Measurements from ENCODE around the gene BAIAP2L1. TPM values are rescaled to one million over a fixed set of nuclear protein-coding genes. Genes with fewer than 3 reads are reported as not detected.

Gene BAIAP2L1
- total and polyA plus RNA-seq, 2 donors (not counting 3 experiments of a cell fraction or from before 2014, with no cell fraction given), result 0.32 to 1.1 TPM

GRCh38 chr7:98297626-98298286, 103.1 kb downstream of the BAIAP2L1 start:
- H3K27ac ChIP-seq (ENCODE audit: insufficient read depth, low read depth, low read length), result no peak overlapping the region
- no peaks in the 10 kb centered on the region for H3K9me3 ChIP-seq (replicated peaks; ENCODE audit: control insufficient read depth, insufficient read depth, low read length)
- dilution Hi-C loops (cut with MboI; ENCODE audit: extremely low pct_ligation_motif_present, low sequenced_read_pairs) (no loop called here), intact Hi-C loops (cut with micrococcal nuclease) (loop anchor here (10.0 kb wide), 1 partner anchor 537 kb away; no protein-coding TSS in a partner anchor)
- peaks cover 4% of the 10 kb centered on the region for H3K79me2 ChIP-seq (ENCODE audit: control insufficient read depth, insufficient read depth, low read length)
- no peak overlapping the region for H2AFZ ChIP-seq (ENCODE audit: low read depth, low read length)
- H3K27me3 ChIP-seq (ENCODE audit: control insufficient read depth in 2 of 2, insufficient read depth in 2 of 2, low read length in 2 of 2), result no peaks in the 10 kb centered on the region
- H3K9me1 ChIP-seq (replicated peaks; ENCODE audit: control insufficient read depth, extremely low read depth, insufficient read depth, low read length), result no peaks in the 10 kb centered on the region
- DNase-seq (ENCODE audit: low read depth, low spot score) (no peak), FAIRE-seq (no peak)
- H3K9ac ChIP-seq (replicated peaks; ENCODE audit: extremely low read depth, insufficient read depth, low read length), result no peak overlapping the region
- POLR2A ChIA-PET, result no interaction called here
- H4K20me1 ChIP-seq (replicated peaks; ENCODE audit: control insufficient read depth, extremely low read depth, insufficient read depth, low read length), result no peaks in the 10 kb centered on the region
- H3K4me3 ChIP-seq (replicated peaks in 1 of 3; ENCODE audit: insufficient read depth in 1 of 3, low read depth in 1 of 3, low read length in 3 of 3), result no peak overlapping the region
- H3K36me3 ChIP-seq (ENCODE audit: control insufficient read depth in 2 of 2, extremely low read depth in 1 of 2, insufficient read depth in 2 of 2, low read length in 2 of 2), result peaks cover 0 to 11% of the 10 kb centered on the region in 2 experiments
- TF ChIP-seq, protein P1, sequence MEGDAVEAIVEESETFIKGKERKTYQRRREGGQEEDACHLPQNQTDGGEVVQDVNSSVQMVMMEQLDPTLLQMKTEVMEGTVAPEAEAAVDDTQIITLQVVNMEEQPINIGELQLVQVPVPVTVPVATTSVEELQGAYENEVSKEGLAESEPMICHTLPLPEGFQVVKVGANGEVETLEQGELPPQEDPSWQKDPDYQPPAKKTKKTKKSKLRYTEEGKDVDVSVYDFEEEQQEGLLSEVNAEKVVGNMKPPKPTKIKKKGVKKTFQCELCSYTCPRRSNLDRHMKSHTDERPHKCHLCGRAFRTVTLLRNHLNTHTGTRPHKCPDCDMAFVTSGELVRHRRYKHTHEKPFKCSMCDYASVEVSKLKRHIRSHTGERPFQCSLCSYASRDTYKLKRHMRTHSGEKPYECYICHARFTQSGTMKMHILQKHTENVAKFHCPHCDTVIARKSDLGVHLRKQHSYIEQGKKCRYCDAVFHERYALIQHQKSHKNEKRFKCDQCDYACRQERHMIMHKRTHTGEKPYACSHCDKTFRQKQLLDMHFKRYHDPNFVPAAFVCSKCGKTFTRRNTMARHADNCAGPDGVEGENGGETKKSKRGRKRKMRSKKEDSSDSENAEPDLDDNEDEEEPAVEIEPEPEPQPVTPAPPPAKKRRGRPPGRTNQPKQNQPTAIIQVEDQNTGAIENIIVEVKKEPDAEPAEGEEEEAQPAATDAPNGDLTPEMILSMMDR (IDR thresholded peaks at IDR 0.05; ENCODE audit: extremely low read depth in 1 of 2, insufficient read depth in 1 of 2, low read depth in 1 of 2, low read length in 2 of 2), result no peak
- TF ChIP-seq EZH2 (IDR thresholded peaks at IDR 0.05; ENCODE audit: borderline replicate concordance, low read depth, low read length, severe bottlenecking) (no peak), JUN (IDR thresholded peaks at IDR 0.05; ENCODE audit: borderline replicate concordance, insufficient read depth, insufficient read length, low read depth) (no peak), MAX (IDR thresholded peaks at IDR 0.05; ENCODE audit: insufficient read depth, insufficient read length) (no peak), POLR2A (IDR thresholded peaks at IDR 0.05; ENCODE audit: low read depth, low read length) (no peak), POLR2AphosphoS5 (IDR thresholded peaks at IDR 0.05; ENCODE audit: insufficient read depth, low read depth, low read length) (no peak), GATA2 (IDR thresholded peaks at IDR 0.05; ENCODE audit: insufficient read depth, insufficient read length, low read depth, low read length) (no peak), FOS (IDR thresholded peaks at IDR 0.05; ENCODE audit: borderline replicate concordance, insufficient read depth, low read length) (no peak), MYC (IDR thresholded peaks at IDR 0.05; ENCODE audit: low read depth, low read length) (no peak)
- CTCF ChIA-PET, result interaction anchor here (1.2 to 1.6 kb wide), 2 partner anchors 104 to 543 kb away, joined by 4 to 5 read pairs; no protein-coding TSS in a partner anchor
- H3K4me2 ChIP-seq (ENCODE audit: insufficient read depth, low read length), result no peak overlapping the region
- no TSS peak for BruUV-seq (replicated peaks)
- H3K4me1 ChIP-seq (ENCODE audit: control insufficient read depth, extremely low read depth, insufficient read depth, low read length), result no peaks in the 10 kb centered on the region

All from endothelial cell of umbilical vein (primary cell).